ENCODE results near the gene HEY2.

DNA sequence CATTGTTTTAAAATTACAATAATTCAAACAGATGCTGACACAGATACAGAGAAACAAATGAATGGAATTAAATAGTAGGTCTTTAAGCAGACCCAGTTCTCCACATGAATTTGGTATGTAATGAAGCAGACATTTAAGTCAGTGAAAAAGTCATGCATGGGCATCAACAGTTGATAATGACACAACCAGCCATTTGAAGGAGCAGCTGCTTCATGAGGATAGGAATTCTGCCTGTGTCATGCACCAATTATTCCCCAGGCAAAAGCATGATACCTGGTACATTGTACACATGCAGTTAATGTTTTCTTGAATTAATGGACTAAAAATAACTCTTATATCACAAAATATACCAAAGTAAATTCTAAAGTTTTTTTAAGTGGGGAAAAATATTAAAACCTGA, 11.2 kb upstream of the HEY2 start:
- TF ChIP-seq, protein P1, sequence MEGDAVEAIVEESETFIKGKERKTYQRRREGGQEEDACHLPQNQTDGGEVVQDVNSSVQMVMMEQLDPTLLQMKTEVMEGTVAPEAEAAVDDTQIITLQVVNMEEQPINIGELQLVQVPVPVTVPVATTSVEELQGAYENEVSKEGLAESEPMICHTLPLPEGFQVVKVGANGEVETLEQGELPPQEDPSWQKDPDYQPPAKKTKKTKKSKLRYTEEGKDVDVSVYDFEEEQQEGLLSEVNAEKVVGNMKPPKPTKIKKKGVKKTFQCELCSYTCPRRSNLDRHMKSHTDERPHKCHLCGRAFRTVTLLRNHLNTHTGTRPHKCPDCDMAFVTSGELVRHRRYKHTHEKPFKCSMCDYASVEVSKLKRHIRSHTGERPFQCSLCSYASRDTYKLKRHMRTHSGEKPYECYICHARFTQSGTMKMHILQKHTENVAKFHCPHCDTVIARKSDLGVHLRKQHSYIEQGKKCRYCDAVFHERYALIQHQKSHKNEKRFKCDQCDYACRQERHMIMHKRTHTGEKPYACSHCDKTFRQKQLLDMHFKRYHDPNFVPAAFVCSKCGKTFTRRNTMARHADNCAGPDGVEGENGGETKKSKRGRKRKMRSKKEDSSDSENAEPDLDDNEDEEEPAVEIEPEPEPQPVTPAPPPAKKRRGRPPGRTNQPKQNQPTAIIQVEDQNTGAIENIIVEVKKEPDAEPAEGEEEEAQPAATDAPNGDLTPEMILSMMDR (conservative IDR thresholded peaks at IDR 0.05; ENCODE audit: low read length), result no peak
- no peak for TF ChIP-seq EZH2phosphoT487 (IDR thresholded peaks at IDR 0.05; ENCODE audit: borderline replicate concordance)

All from Loucy (cell line).